GM12873 (cell line): Measurements from ENCODE around the gene ADGRG1.

ENCODE experiments used
- CTCF ChIP-seq: IDR thresholded peaks from 2 replicates; pipeline ENCODE4 v1.5.1; 2012; ENCODE audit warnings: low read depth, mild to moderate bottlenecking, moderate library complexity, low read length, control low read depth; ENCODE audit not compliant: insufficient read depth; ENCODE audit errors: missing control alignments

The ADGRG1 gene

DNA sequence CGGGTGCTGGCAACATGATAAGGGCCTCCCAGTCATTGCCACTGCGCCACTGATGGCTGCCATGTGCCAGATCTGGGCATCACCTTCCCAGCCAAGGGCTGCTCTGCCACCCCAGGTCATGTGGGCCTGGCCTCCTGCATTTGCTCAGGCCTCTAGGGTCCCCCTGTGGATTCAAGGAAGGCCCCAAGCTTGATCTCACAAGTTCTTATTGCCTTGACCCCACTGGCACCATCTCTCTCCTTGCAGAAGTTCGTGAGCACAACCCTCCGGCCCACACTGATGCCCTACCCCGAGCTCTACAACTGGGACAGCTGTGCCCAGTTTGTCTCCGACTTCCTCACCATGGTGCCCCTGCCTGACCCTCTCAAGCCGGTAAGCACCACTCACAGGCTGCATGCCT is 71.5 kb downstream of the ADGRG1 start:
- TF ChIP-seq CTCF, result no peak

GRCh38 chr16:57700781-57701551 is 72.5 kb downstream of the ADGRG1 start:
- TF ChIP-seq CTCF, result no peak

DNA sequence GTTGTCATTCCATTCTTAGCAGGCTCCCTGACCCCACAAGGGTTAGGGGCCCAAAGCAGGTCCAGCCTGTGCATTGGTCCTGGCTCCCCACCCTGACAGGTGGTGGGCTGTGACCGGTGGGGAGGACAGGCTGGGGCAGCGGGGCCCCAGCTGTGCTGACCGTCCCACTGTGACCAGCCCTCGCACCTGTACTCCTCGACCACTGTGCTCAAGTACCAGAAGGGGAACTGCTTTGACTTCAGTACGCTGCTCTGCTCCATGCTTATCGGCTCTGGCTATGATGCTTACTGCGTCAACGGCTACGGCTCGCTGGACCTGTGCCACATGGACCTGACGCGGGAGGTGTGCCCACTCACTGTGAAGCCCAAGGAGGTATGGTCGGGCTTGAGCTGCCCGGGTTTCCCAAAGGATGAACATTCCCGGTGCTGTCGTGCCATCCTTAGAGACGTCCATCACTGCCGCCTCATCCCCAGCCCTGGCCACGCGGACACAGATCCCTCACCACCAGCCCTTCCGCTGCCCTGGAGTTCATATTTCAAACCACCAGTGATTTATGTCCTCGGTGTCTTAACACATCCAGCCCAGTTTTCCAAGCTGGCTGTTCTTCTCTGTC is 73.4 kb downstream of the ADGRG1 start:
- TF ChIP-seq CTCF, result no peak

GRCh38 chr16:57703416-57704010 is 75.1 kb downstream of the ADGRG1 start:
- TF ChIP-seq CTCF, result no peak

GRCh38 chr16:57704011-57704904 is 75.8 kb downstream of the ADGRG1 start:
- no peak for TF ChIP-seq CTCF

DNA sequence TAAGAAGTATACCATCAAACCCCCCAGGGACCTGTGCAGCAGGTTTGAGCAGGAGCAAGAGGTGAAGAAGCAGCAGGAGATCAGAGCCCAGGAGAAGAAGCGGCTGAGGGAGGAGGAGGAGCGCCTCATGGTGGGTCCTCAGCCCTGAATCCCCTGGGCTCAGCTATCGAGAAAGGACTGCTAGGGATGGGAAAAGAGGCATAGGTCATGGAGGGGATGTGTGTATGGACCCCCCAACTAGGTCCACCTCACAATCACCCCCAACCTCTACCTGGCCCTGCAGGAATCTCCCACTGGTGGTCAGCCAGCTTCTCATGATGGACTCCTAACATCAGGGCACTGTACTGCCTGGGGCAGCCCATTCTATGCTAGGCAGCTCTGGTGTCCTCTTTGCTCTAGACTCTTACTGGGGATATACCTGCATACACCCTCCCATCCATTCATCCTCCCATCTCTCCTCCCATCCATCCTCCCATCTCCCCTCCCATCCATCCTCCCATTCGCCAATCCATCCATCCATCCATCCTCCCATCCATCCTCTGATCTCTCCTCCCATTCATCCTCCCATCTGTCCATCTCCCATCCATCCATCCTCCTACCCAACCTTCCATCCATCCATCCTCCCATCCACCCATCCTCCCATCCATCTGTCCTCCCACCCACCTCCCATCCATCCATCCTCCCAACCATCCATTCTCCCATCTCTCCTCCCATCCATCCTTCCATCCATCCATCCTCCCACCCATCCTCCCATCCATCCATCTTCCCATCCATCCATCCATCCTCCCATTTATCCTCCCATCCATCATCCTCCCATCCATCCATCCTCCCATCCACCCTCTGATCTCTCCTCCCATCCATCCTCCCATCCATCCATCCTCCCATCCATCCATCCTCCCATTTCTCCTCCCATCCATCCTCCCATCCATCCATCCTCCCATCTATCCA is 76.7 kb downstream of the ADGRG1 start:
- TF ChIP-seq CTCF, result no peak
